GM12864 (cell line): ENCODE measurements around the gene ZNF333.

Source experiments
- DNase-seq: peaks from one replicate; pipeline ENCODE4 v3.0.0-alpha.2; 2011; ENCODE audit warnings: low read depth
- H3K4me3 ChIP-seq: 2 replicates; pipeline ENCODE4 v1.5.1; 2011; ENCODE audit warnings: mild to moderate bottlenecking, low read depth, low read length, control low read depth
- TF ChIP-seq, protein P1 (sequence below): IDR thresholded peaks from 2 replicates; pipeline ENCODE4 v1.5.1; 2011; ENCODE audit warnings: low read depth, mild to moderate bottlenecking, moderate library complexity, low read length, control low read depth, inconsistent platforms; ENCODE audit errors: missing control alignments

Gene ZNF333

DNA sequence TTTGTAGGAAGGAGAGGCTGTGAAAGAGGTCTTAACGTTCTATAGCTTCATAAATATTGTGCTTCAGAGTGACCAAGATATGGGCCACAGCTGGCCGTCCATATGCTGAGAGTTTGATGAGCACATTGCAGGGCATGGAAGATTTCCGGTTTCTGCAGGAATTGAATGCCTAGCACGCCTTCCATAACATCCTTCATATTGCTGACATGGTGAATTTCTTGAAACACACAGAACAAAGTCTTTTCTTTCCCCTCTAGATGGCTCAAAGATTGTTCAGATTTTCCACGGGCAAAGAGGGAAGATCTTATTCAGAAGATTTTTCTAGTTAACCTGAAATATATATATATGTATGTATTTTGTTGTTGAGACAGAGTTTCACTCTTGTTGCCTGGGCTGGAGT lies 46.1 kb downstream of the ZNF333 start:
- TF ChIP-seq, protein P1, sequence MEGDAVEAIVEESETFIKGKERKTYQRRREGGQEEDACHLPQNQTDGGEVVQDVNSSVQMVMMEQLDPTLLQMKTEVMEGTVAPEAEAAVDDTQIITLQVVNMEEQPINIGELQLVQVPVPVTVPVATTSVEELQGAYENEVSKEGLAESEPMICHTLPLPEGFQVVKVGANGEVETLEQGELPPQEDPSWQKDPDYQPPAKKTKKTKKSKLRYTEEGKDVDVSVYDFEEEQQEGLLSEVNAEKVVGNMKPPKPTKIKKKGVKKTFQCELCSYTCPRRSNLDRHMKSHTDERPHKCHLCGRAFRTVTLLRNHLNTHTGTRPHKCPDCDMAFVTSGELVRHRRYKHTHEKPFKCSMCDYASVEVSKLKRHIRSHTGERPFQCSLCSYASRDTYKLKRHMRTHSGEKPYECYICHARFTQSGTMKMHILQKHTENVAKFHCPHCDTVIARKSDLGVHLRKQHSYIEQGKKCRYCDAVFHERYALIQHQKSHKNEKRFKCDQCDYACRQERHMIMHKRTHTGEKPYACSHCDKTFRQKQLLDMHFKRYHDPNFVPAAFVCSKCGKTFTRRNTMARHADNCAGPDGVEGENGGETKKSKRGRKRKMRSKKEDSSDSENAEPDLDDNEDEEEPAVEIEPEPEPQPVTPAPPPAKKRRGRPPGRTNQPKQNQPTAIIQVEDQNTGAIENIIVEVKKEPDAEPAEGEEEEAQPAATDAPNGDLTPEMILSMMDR, result no peak
- DNase-seq, result no peak
- no peak overlapping the region for H3K4me3 ChIP-seq

DNA sequence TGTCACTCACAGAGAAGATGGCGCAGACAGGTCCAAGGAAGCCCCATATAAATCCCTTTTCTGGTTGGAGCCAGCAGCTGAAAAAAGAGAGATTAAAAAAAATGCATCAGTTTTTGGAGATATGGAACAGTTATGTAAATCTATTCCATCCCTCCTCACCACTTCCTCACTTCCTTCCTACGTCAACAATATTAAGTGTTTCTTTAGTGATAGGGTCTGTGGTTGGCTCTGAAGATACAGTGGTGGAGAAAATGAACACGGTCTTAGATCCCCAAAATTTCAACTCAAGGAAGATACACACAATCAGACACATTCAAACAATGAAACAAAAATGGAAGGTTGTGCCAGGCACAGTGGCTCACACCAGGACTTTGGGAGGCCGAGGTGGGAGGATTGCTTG lies 57.0 kb downstream of the ZNF333 start:
- no peak overlapping the region for H3K4me3 ChIP-seq
- TF ChIP-seq, protein P1, result no peak

DNA sequence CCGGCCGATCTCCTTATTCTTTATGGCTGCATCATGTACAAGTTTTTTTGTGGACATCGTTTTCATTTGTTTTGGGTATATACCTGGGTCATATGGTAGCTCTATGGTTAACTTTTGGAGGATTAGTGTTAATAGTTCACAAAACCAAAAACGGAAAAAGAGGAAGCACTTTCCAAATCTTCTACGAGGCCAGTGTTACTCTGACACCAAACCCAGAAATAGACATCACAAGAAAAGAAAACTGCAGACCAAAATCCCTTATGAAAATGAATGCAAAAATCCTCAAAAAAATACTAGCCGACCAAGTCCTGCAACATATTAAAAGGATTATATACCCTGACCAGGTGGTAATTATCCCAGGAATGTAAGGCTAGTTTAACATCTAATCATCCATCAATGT lies 58.8 kb downstream of the ZNF333 start:
- H3K4me3 ChIP-seq, result no peak overlapping the region
- TF ChIP-seq, protein P1, result no peak
- DNase-seq, result no peak

More for the DNA sequence above, 57.0 kb downstream of the ZNF333 start:
- no peak for DNase-seq

DNA sequence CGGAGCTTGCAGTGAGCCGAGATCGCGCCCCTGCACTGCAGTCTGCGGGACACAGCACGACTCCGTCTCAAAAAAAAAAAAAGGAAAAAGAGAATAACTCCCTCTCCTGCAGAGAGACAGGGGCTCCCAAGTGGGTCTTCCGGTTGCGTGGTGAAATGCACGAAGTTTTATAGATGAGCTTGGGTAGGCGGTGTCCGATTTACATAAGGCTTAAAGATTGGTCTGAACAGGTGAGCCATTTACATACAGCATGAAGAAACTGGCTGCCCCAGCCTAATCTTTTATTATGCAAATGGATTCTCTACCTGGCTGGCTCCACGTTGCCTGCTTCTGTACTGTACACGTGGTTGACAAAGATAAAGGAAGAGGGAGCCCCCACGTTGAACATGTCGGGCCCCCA lies 69.0 kb downstream of the ZNF333 start:
- DNase-seq, result no peak
- TF ChIP-seq, protein P1, result no peak
- H3K4me3 ChIP-seq, result no peak overlapping the region

DNA sequence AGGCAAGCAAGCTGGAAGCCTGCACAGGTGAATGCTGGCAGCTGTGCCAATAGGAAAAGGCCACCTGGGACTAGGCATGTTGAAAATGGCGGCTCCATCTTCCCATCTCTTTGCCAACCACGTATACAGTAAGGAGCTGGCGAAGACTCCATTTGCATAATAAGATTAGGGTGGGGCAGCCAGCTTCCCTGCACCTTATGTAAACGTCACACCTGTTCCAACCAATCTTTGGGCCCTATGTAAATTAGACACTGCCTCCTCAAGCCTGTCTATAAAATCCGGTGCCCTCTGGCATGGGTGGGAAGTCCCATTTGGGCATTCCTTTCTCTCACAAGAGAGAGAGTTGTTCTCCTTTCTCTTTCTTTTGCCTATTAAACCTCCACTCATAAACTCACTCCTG lies 71.8 kb downstream of the ZNF333 start:
- no peak overlapping the region for H3K4me3 ChIP-seq
- no peak for DNase-seq
- TF ChIP-seq, protein P1, result no peak

DNA sequence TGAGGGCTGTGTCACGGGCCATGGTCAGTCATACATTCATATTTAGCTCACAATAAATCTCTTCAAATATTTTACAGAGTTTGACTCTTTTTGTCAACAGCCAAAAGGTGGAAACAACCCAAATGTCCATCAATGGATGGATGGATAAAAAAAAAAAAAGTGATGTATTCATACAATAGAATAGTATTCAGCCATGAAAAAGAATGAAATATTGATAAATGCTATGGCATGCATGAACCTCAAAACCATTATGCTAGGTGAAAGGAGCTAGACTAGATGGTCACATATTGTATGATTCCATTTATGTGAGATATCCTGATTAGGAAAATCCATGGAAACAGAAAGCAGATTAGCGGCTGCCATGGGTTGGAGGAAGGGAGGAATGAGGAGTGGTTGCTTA lies 72.3 kb downstream of the ZNF333 start:
- H3K4me3 ChIP-seq, result no peak overlapping the region
- no peak for DNase-seq
- TF ChIP-seq, protein P1, result no peak

DNA sequence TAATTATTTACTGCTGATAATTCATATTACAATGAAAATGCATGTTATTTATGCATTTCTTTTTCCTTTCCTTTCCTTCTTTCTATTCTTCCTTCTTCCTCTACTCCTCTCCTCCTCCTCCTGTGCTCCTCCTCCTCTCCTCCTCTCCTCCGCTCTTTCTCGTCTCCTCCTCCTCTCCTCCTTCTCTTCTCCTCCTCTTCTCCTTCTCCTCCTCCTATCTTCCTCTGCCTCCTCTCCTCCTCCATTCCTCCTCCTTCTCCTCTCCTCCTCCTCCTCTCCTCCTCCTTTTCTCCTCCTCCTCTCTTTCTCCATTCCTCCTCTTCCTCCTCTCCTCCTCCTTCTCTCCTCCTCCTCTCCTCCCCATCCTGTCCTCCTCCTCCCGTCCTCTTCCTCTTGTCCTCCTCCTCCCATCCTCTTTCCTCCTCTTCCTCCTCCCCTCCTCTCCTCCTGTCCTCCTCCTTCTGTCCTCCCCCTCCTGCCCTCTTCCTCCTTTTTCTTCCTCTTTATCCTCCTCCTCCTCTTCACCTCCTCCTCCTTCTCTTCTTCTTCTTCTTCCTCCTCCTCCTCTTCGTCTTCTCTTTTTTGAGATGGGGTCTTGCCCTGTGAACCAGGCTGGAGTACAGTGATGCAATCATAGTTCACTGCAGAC lies 73.8 kb downstream of the ZNF333 start:
- H3K4me3 ChIP-seq, result no peak overlapping the region
- TF ChIP-seq, protein P1, result no peak
- DNase-seq, result no peak
